Placental epithelial cell (primary cell): Measurements from ENCODE around the gene KRTAP10-9. TPM values are rescaled to one million over a fixed set of nuclear protein-coding genes. Genes with fewer than 3 reads are reported as not detected.

ENCODE experiments used
- total RNA-seq: library from RNA; depleted of rRNA; stranded (reverse); fragments of >200 nt; gene quantifications from 2 replicates; pipeline ENCODE4 v1.2.3, GENCODE V29; 2012

Gene KRTAP10-9, protein sequence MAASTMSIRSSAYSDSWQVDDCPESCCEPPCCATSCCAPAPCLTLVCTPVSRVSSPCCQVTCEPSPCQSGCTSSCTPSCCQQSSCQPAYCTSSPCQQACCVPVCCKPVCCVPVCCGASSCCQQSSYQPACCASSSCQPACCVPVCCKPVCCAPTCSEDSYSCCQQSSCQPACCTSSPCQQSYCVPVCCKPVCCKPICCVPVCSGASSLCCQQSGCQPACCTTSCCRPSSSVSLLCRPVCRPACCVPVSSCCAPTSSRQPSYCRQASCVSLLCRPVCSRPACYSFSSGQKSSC
- not detected in 2 replicates for total RNA-seq

DNA sequence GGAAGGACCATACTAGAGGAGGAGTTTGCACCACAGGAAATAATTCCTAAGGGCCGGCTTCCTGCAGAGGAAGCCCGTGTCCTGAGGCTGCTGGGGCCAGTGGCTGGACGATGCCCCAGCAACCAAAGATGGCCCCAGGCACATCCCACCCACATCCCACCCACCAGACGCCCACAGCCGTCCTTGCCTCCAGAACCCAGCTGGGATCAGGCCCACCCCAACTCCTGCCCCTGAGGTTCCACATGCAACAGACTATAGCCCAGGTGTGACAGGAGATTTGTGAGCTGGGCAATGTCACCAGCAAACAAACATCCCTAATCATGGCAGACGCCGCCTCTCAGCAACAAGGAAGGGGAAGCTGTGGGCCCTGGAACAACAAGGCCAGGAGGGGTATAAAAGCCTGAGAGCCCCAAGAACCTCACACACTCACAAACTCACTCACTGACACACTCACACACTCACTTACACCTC is at the start of gene KRTAP10-9:
TSS of gene KRTAP10-9 (plus strand) at position 421 of the 471 bp plus-strand sequence. CDS start 79 bp downstream, outside the sequence.

DNA sequence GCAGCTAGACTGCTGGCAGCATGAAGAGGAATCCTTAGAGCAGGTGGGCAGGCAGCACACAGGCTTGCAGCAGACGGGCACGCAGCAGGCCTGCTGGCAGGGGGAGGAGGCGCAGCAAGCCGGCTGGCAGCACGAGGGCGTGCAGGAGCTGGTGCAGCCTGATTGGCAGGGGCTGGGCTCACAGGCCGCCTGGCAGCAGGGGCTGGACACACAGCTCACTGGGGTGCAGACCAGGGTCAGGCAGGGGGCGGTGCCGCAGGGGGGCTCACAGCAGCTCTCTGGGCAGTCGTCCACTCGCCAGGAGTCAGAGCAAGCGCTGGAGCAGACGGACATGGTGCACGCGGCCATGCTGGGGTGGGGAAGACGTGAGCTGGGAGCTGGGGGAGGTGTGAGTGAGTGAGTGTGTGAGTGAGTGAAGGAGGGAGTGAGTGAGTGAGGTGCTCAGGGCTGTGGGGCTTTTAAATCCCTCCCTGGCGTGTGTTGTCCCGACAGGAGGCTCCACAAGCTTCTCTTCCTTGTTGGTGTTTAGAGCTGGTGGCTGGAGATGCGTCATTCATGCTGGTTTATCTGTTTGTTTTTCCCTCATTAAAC is 46.6 kb upstream of the KRTAP10-9 start, which contains the start of gene KRTAP10-5:
TSS of gene KRTAP10-5 (minus strand) at position 374 of the 591 bp plus-strand sequence. CDS start at position 348, 26 bp downstream.

DNA sequence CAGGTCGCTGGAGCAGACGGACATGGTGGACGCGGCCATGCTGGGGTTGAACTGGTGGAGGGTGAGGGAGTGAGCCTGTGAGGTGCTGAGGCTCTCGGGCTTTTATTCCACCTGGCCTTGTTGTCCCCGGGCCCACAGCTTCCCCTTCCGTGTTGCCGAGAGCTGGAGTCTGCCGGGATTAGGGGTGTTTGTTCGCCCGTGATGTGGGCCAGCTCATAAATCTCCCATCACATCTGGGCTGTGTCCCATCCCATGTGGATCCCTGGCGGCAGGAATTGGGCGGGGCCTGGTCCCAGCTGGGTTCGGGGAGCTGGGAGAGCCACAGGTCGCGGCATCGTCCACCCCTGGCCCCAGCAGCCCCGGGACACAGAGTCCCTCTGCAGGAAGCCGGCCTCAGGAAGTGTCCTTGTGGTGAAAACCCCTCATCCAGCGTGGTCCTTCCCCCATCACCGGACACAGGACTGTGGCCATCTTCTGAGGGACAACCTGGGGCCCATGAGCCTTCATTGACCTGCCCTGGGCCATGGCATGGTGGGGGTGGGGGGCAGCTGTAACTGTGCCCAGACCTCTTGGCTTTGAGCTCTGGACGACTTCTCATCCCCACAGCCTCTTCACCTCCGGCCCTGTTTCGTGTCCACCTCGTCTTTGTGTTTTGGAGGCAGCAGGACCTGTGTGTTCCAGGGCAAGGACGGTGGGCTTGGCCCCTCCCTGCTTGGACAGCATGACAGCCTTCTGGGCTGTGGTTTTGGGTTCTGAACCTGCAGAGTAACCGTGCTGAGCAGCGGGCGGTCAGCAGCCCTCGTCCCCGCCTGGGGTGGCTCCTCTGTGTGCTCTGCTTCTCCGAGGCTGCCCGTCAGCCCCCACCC is 34.2 kb upstream of the KRTAP10-9 start, which contains the start of gene KRTAP10-6:
TSS of gene KRTAP10-6 (minus strand) at position 60 of the 866 bp plus-strand sequence. CDS start at position 39, 21 bp downstream.

DNA sequence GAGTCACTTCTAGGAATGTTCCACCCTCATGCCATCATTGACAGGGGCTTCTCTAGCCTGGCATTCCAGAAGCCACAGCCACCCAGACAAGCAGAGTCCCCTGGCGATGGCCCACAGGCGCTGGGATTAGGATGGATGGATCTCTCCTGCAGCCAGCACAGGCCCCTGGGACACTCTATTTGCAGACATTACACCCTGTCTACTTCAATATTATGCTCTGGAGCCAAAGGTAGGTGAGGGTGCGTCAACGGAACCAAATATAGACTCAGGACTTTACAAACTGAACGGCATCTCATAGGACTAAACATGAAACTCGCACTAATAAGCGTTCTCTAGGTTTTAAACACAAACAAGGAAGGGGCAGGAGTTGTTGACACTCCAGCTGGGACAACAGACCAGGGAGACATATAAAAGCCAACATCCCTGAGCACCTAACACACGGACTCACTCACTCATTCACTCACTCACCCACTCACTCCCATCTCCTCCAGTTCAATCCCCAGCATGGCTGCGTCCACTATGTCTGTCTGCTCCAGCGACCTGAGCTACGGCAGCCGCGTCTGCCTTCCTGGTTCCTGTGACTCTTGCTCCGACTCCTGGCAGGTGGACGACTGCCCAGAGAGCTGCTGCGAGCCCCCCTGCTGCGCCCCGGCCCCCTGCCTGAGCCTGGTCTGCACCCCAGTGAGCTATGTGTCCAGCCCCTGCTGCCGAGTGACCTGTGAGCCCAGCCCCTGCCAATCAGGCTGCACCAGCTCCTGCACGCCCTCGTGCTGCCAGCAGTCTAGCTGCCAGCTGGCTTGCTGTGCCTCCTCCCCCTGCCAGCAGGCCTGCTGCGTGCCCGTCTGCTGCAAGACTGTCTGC is 26.5 kb upstream of the KRTAP10-9 start, which contains the start of gene KRTAP10-7:
TSS of gene KRTAP10-7 (plus strand) at position 480 of the 861 bp plus-strand sequence. CDS start at position 505, 25 bp downstream.

DNA sequence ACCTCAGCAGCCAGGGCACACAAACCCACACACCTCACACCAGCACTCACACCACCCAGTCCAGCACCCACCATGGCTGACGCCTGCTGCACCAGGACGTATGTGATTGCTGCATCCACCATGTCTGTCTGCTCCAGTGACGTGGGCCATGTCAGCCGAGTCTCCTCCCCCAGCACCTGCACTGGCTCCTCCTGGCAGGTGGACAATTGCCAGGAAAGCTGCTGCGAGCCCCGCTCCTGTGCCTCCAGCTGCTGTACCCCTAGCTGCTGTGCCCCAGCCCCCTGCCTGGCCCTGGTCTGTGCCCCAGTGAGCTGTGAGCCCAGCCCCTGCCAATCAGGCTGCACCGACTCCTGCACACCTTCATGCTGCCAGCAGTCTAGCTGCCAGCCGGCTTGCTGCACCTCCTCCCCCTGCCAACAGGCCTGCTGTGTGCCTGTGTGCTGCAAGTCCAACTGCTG is 14.8 kb upstream of the KRTAP10-9 start, which contains the start of gene KRTAP10-8:
TSS of gene KRTAP10-8 (plus strand) at position 51 of the 458 bp plus-strand sequence. CDS start at position 73, 22 bp downstream.

DNA sequence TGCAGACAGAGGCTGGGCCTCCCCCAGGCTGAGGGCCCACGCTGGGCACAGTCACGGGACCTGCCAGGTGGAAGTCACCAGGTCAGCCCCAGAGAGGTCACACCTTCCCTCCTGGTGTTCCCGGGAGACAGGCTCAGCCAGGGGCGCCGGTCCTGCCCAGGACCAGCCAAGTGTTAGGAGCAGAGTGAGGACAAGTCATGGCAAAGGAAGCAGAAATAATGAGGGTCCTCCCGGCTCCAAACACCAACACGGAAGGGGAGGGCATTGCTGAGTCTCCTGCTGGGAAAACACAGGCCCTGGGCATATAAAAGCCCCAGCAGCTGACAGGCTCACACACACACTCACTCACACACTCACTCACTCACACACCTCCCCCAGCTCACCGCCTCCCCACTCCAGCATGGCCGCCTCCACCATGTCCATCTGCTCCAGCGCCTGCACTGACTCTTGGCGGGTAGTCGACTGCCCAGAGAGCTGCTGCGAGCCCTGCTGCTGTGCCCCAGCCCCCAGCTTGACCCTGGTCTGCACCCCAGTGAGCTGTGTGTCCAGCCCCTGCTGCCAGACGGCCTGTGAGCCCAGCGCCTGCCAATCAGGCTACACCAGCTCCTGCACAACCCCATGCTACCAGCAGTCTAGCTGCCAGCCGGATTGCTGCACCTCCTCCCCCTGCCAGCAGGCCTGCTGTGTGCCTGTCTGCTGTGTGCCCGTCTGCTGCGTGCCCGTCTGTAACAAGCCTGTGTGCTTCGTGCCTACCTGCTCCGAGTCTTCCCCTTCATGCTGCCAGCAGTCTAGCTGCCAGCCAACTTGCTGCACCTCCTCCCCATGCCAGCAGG is 10.3 kb downstream of the KRTAP10-9 start, which contains the start of gene KRTAP10-10:
TSS of gene KRTAP10-10 (plus strand) at position 339 of the 833 bp plus-strand sequence. CDS start at position 401, 62 bp downstream.

DNA sequence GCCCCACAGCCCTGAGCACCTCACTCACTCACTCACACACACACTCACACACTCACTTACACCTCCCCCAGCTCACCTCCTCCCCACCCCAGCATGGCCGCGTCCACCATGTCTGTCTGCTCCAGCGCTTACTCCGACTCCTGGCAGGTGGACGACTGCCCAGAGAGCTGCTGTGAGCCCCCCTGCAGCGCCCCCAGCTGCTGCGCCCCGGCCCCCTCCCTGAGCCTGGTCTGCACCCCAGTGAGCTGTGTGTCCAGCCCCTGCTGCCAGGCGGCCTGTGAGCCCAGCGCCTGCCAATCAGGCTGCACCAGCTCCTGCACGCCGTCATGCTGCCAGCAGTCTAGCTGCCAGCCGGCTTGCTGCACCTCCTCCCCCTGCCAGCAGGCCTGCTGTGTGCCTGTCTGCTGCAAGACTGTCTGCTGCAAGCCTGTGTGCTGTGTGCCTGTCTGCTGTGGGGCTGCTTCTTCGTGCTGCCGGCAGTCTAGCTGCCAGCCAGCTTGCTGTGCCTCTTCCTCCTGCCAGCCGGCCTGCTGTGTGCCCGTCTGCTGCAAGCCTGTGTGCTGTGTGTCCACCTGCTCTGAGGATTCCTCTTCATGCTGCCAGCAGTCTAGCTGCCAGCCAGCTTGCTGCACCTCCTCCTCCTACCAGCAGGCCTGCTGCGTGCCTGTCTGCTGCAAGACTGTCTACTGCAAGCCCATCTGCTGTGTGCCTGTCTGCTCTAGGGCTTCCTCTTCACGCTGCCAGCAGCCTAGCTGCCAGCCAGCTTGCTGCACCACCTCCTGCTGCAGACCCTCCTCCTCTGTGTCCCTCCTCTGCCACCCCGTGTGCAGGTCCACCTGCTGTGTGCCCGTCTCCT is 19.7 kb downstream of the KRTAP10-9 start, which contains the start of gene KRTAP10-11:
TSS of gene KRTAP10-11 (plus strand) at position 49 of the 856 bp plus-strand sequence. CDS start at position 94, 45 bp downstream.

DNA sequence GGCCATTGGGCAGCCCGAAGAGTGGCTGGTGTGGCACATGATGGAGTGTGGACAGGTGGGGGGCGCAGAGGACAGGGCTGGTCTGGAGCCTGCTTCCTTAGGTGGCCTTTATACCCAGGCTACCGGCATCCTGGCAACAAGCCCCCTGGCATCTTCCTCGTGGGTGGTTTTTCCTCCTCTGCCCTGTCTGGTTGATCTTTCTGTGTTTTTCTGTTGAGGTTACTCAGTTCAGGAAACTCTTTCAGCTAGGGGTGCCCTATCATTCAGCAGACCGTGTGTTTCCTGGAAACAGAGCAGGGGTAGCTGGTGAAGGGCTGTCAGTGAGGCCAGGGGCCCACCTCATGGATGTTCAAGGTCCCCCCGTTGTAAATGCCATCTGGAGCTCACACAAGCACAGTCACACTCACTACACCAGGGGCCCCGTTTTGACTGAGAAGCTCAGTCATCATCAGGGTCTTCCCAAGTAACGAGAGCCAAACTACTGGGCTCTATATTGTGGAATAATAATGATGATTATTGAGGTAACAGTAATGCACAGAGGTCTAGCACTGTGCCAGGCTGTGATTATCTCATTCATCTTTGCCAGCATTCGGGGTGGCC is 27.8 kb downstream of the KRTAP10-9 start, which contains the start of gene KRTAP12-4:
TSS of gene KRTAP12-4 (minus strand) at position 84 of the 600 bp plus-strand sequence. CDS start at position 39, 45 bp downstream.

DNA sequence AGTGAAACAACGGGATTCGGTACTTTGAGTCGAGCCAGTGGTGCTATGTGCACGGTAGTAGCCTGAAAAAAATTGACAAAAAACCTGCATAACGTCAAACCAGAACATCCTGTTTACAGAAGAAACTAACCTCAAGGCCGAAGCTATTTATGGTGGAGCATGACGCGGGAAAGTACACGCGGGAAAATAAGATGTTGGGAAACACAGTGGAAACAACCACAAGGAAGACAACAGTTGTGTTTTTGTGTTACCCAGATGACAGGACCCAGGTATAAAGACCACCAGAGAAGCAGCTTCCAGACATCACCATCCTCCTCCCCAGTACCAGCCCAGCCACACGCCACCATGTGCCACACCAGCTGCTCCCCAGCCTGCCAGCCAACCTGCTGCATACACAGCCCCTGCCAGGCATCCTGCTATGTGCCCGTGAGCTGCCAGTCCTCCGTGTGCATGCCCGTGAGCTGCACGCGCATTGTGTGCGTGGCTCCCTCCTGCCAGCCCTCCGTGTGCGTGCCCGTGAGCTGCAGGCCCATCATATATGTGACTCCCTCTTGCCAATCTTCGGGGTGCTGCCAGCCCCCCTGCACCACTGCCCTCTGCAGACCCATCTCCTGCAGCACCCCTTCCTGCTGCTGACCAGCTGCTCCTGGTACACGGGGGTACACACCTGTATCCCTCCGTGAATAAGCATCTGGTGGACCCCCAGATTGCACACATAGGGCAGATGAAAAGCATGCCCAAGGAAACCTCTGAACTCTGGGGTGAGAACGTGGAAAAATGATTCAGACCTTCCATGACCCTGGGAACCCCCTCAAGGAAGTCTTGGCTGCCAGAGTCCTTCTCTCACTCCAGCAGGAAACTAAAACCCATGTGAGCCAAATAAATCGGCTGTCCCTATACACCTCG is 31.0 kb downstream of the KRTAP10-9 start, which contains the start of gene KRTAP12-3:
TSS of gene KRTAP12-3 (plus strand) at position 298 of the 906 bp plus-strand sequence. CDS start at position 346, 48 bp downstream.

DNA sequence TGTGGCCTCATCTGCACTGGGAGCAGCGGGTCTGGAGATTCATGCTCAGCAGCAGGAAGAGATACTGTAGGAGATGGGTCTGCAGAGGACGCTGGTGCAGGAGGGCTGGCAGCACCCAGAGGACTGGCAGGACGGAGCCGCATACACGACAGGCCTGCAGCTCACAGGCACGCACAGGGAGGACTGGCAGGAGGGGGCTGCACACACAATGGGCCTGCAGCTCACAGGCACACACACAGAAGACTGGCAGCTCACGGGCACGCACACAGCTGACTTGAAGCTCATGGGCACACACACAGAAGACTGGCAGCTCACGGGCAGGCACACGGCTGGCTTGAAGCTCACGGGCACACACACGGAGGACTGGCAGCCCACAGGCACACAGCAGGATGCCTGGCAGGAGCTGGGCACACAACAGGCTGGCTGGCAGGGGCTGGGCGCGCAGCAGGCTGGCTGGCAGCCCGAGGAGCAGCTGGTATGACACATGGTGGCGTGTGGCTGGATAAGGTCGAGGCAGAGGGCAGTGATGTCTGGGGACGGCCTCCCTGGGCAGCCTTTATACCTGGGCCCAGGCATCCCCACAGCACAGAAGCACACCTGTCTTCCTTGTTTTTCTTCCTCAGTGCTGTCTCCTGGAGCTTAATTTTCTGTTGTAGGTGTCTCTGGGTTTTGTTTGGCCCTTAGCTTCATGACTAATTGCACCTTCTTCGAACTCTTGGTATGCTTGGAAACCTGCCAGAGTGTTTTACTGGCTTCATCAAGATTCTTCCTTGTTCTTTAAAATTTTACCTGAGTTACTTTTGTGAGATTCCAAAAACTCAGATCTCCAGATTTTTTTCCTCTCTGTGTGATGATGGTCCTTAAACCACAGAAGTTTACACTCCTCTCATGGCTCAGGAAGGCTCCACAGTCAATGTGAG is 39.8 kb downstream of the KRTAP10-9 start, which contains the start of gene KRTAP12-2:
TSS of gene KRTAP12-2 (minus strand) at position 527 of the 920 bp plus-strand sequence. CDS start at position 486, 41 bp downstream.

Other genes starting within 250 kb of the KRTAP10-9 start
- 1.1 and 1.2 TPM in 2 replicates for gene LRRC3, start 171.6 kb upstream of the KRTAP10-9 start, total RNA-seq
- gene KRTAP10-1, start 86.9 kb upstream of the KRTAP10-9 start, total RNA-seq: not detected in 2 replicates
- not detected in 2 replicates for gene KRTAP10-2, start 75.6 kb upstream of the KRTAP10-9 start, total RNA-seq
- gene KRTAP10-3, start 68.3 kb upstream of the KRTAP10-9 start, total RNA-seq: not detected in 2 replicates
- not detected in 2 replicates for gene KRTAP10-4, start 53.4 kb upstream of the KRTAP10-9 start, total RNA-seq
- not detected in 2 replicates for gene KRTAP10-5, start 46.5 kb upstream of the KRTAP10-9 start, total RNA-seq
- not detected in 2 replicates for gene KRTAP10-6, start 34.6 kb upstream of the KRTAP10-9 start, total RNA-seq
- not detected in 2 replicates for gene KRTAP10-7, start 26.5 kb upstream of the KRTAP10-9 start, total RNA-seq
- not detected in 2 replicates for gene KRTAP10-8, start 15.0 kb upstream of the KRTAP10-9 start, total RNA-seq
- gene KRTAP10-10, start 10.3 kb downstream of the KRTAP10-9 start, total RNA-seq: not detected in 2 replicates
- gene KRTAP10-11, start 19.3 kb downstream of the KRTAP10-9 start, total RNA-seq: not detected in 2 replicates
- not detected in 2 replicates for gene KRTAP12-4, start 27.6 kb downstream of the KRTAP10-9 start, total RNA-seq
- gene KRTAP12-3, start 30.8 kb downstream of the KRTAP10-9 start, total RNA-seq: not detected in 2 replicates
- gene KRTAP12-2, start 39.8 kb downstream of the KRTAP10-9 start, total RNA-seq: not detected in 2 replicates
- not detected in 2 replicates for gene KRTAP12-1, start 55.1 kb downstream of the KRTAP10-9 start, total RNA-seq
- gene KRTAP10-12, start 70.1 kb downstream of the KRTAP10-9 start, total RNA-seq: not detected in 2 replicates
- gene TSPEAR, start 84.5 kb downstream of the KRTAP10-9 start, total RNA-seq: not detected in 2 replicates
- gene UBE2G2, start 174.7 kb downstream of the KRTAP10-9 start, total RNA-seq: 42.8 and 43.3 TPM in 2 replicates
- 66.7 and 112 TPM in 2 replicates for gene SUMO3, start 191.0 kb downstream of the KRTAP10-9 start, total RNA-seq
- 147 and 178 TPM in 2 replicates for gene PTTG1IP, start 246.6 kb downstream of the KRTAP10-9 start, total RNA-seq